ENCODE data around the gene ABLIM1.

GRCh38 chr10:114623155-114623554, 34.9 kb downstream of the ABLIM1 start:
- TF ChIP-seq CTCF (conservative IDR thresholded peaks at IDR 0.05; ENCODE audit: low read depth, low read length) (no peak), EZH2 (IDR thresholded peaks at IDR 0.05; ENCODE audit: borderline replicate concordance, low read depth, low read length, poor library complexity, severe bottlenecking) (no peak)
